ENCODE measurements around the gene TMEM258.

The TMEM258 gene

DNA sequence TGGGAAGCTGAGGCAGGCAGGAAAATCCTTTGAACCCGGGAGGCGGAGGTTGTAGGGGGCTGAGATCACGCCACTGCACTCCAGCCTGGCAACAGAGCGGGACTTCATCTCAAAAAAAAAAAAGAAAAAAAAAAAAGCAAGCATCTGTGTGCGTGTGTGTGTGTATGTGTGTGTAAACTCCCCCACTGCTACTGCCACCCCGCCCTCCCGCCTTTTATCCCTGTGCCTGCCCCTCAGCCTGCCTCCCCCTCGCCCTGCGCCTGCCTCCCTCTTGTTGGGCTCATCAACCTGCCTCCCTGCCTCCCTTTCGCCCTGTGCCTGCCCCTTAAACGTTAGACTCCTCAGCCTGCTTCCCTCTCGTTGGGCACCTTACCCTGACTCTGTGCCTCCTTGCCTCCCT lies 18.0 kb downstream of the TMEM258 start:
- no peak for DNase-seq

- no peak for DNase-seq
Measured at GRCh38 chr11:61773809-61774208, 18.6 kb downstream of the TMEM258 start.

DNA sequence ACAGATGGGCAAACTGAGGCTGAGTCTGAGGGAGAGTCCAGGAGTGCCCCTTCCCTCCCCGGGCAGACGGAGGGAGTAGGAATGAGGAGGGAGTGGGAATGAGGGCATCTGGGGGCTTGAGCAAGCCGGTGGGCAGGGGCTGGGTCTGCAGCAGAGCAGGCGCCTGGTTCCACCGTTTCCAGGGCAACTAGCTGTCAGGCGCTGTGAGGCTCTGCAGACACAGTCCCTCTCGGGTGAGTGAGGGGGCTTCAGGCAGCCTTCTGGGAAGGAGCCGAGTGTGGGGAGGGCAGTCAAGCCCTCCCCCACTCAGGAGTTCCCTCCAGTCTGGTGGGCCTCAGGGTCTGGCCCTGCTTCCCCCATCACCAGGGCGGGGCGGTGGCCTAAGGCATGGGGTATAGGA lies 19.0 kb downstream of the TMEM258 start:
- no peak for DNase-seq

DNA sequence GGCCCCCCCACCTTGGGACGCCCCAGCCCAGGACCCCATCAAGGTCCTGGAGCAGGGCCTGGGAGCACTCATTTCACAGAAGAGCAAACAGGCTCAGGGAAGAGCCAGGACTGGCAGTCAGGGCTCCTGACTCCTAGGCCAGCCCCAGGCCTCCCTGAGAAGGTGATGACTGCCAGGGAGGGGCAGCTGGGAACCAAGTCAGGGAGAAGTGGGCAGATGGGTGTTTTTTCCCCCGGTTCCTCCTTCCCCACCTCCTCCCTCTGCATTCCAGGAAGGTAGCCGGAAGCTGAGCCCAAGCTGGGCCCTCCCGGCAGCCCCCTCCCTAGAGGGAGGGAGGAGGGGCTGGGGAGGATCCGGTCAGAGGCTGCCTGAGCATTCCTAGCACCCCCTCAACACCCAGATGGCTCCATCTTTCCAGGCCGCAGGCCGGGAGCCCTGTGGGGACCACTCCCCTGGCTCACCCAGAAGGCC lies 20.4 kb downstream of the TMEM258 start:
- no peak for DNase-seq

DNA sequence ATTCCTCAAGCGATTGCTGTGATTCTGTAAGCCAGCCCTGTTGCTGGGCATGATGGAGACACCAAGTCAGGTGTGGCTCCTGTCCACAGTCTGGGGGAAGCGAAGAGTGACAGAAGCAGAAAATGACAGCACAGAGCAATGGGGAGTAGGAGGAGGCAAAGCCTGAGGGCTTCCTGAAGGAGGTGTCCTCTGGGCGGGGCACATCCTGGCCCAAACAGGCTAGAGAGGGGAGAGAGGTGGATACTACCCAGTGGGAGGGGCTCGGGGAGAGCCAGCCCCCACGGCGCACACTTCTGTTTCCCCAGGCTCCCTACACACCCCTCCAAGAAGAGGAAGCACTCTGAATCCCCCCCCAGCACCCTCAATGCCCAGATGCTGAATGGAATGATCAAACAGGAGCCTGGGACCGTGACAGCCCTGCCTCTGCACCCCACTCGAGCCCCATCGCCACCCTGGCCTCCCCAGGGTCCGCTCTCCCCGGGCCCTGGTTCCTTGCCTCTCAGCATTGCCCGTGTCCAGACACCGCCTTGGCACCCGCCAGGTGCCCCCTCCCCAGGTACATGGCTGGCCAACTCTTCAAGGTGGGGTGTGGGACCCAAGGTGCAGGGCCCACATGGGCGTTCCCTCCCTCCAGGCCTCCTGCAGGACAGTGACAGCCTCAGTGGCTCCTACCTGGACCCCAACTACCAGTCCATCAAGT lies 21.1 kb downstream of the TMEM258 start:
- DNase-seq = no peak

GRCh38 chr11:61769946-61770683 lies 22.3 kb downstream of the TMEM258 start:
- no peak for DNase-seq

- DNase-seq = no peak
Measured at GRCh38 chr11:61769169-61769920, 23.1 kb downstream of the TMEM258 start.

DNA sequence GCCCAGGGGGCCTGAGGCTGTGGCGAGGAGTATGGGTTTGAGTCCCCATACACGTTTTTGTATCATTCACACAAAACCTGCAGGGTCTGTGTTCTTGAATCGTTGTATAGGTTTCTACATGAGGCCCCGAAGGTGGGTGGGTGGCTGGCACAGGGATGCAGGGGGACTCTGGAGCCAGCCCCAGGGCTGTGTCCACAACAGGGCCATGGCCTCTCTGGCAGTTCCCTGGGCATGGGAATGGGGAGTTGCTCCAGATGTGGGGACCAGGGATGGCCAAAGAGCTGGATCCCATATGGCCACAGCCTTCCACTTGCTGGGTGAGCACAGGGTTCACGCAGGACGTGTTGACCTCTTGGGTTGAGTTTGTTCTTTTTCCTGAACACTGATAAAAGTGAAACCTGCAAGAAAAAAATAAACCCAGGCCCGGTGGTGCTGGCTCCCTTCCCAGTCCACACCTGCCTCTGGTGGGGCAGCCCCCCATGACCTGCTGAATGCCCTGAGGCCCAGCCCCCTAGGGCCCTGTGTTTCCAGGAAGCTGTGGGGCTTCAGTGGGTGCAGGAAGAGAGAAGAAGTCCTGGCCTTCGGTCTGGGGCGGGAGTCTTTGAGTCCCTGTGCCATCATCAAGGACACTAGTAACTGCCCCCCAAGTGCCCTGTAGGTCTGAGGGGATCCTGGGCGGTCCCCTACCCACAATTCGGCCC lies 23.9 kb downstream of the TMEM258 start:
- DNase-seq = no peak

DNA sequence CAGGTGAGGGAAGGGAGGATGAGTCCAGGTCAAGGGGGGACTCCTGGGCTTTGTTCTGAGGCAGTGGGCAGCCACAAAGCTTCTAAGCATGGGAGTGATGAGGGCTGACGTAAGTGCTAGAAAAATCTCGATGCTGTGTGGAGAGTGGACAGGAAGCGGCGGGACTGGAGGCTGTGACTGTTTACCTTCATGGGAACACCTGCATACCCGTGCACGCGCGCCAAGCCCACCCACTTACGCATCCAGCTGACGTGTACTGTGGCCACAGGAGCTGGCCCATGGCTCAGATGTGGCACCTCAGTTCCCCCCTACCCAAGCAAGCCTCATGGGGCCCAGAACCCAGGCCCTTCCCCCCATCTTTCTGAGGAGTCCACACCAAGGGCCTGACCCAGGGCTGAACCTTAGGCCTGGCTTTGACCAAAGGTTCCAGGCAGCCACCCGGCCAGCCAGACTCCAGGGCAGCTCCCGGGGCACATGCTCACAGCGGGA lies 26.0 kb downstream of the TMEM258 start:
- no peak for DNase-seq

- DNase-seq = no peak
Measured at GRCh38 chr11:61765550-61766253, 26.7 kb downstream of the TMEM258 start.

DNA sequence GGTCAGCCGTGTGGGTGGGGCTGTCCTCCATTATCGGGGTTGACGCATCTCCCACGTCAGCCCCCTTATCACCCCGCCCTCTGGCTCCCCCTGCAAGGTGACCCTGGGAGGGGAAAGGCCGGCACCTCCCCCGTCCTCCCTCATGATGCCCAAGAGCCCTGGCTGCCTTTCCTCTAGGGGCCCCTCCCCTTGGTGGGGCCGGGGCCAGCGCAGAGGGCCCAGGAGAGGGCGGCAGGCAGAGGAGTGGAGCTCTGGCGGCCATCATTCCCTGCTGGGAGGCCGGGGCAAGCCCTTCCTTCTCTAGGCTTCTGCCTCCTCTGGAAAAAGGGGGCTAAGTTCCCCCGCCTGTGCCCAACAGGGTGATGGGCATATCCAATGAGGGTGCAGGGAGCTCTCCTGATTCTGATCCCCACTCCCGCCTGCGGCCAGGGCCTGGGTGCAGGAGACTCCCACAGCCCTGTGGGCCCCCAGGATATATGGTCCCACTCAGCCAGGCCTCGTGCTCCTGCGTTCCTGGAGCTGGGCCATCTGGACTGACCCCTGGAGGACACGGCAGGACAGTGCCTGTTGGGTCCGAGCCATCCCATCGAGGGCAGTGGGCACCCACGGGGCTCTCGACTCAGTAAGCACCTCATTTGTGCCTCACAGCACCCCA lies 27.7 kb downstream of the TMEM258 start:
- DNase-seq = no peak

- DNase-seq = no peak
Measured at GRCh38 chr11:61763930-61764605, 28.3 kb downstream of the TMEM258 start.

GRCh38 chr11:61762798-61763197 lies 29.6 kb downstream of the TMEM258 start:
- DNase-seq = no peak

- DNase-seq = no peak
Measured at GRCh38 chr11:61762223-61762615, 30.2 kb downstream of the TMEM258 start.

DNA sequence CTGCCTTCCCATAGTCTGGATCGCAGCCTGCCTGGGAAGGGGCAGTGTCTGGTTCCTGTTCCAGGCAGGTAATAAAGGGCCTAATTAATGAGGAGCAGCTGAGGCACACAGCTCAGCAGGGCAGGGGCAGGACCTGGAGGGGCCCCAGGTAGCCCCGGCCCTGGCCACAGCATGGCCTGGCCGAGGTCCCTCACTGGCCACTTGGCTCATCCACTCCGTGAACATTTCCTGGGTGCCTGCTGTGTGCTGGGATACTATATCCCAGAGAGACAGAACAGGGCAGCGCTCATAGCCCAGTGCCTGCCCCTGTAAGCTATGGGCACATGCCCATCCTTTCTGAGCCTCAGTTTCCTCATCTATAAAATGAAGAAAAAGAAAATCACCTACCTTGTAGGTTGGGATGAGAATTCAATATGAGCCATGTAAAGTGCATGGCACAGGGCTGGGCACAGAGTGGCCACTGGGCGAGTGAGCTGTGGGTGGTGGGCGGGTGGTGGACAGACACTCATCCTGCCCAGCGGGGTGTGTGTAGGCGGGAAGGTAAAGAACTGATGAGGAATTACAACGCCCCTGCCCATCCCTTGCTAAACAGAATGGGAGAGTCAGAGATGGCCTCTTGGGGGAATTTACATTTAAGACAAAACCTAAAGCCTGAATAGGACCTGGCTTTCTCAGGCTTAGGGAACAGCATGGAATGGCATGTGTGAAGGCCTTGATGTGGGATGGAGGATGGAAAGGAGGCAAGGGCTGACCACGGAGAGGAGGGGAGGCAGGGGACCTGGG lies 30.8 kb downstream of the TMEM258 start:
- DNase-seq = no peak

DNA sequence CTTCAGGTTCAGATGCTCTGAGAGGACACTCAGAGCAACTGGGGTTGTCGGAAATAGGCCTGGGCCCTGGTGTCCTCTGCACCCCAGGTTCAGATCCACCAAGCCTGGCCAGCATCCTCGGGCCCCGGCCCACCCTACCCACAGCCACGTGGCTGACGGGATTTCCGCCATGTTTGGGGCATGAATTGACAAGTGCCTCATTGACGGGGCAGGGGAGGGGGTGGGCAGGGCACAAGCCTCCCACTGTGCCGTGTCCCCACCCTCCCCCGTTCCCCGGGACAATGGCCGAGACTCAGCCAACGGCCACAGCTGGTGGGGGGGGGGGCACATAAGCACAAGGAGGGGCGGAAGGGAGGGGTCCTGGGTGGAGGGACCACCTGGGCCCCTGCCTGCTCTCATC lies 31.5 kb downstream of the TMEM258 start:
- no peak for DNase-seq

DNA sequence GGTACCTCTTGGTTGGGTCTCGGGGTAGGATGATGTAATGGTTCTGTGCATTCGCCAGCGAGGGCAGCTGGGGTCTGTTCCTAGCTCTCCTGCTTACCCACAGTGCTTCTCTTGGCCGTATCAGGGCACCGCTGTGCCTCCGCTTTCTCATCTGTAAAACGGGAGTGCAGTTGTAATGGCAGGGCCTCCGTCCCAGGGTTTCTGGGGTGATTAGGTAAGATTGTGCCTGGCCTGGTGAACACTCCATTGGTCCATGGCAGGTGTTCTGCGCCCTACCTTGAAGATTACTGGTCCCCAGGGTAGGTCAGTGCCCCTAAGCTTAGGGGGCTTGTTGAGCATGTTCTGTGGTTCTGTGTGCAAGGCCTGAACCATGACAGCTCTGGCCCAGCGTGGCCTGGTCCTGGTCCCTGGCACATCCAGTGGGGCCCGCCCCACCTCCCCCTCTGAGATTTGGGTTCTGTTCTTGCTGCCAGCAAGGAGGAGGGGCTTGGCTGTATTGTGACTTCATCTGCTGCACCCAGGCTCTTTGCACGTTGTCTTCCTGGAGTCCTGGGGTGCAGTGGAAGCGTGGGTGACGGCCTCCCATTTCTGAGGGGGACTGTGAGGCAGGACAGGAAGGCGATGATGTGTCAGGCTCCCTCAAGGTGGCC lies 35.1 kb downstream of the TMEM258 start:
- DNase-seq = no peak

GRCh38 chr11:61756452-61757212 lies 35.8 kb downstream of the TMEM258 start:
- no peak for DNase-seq

DNA sequence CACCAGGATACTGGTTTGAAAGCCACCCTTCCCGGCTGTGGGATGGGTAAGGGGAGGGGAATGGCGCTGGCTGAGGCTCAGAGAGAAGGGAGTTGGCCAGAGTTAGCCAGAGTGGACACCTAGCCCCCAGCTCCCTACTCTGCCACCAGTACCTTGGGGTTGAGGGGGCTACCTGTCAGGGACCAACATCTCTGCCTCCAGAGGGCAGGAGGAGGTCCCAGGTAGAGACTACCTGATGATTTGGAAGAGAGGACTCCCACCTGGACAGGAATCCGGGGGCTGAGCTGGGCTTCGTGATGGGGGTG lies 36.3 kb downstream of the TMEM258 start:
- DNase-seq = no peak
